ENCODE data around the gene ZDHHC9. TPM values are rescaled to one million over a fixed set of nuclear protein-coding genes. Genes with fewer than 3 reads are reported as not detected.
"Not testable (repeated sequence)": the region's sequence is repeated elsewhere in the genome, so short reads cannot be mapped to it uniquely, and the experiment has no call there.

The ZDHHC9 gene
- total RNA-seq = 41.4 to 46.0 TPM (median 45.4 TPM) in 3 replicates
- long read RNA-seq, full-length matches to known transcripts = 46 of 58 reads
- long read RNA-seq, partial matches to known transcripts = 3 of 58 reads
- long read RNA-seq, other reads (novel, unspliced or antisense) = 9 of 58 reads

DNA sequence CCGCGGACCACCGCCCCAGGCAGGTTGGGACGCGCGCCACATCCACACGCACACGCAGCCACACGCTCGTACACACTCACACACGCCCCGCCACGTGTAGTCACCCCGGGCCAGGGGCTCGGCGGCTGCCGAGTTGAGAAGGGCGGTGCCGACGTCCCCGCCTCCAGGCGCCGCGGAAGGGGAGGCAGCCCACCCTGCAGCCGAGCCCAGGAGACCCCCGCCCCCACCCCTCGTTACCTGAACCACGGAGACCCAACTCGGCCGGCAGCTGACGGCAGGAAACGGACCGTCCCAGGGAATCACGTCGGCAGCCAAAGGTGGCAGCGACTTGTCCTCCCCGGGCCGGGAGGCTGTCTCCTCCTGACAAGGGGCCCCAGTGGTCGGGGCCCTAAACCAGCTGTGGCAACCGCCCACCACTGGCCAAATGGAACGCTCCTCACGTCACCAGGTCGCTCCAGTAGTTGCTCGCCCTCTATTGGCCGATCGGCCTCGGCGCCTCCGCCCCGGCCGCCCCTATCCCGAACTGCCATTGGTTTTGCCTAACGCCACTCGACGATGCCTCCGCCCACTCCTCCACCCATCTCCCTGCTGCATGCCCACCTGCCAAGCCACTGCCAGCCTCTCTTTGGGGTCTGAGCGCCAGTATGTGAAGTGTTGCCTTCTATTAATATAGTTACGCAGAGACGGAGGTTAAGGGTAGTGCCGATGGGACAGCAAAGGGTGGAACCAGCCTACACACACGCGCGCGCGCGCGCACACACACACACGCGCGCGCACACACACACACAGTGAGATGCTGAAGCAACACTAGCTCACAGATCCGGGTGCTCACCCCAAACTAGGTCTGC is at the start of gene ZDHHC9:
Gene ZDHHC9 (minus strand): TSS at position 428 of the 848 bp plus-strand sequence. CDS start 1,941 bp downstream, outside the sequence.
- Mint-ChIP-seq H3K27ac (ENCODE audit: unreplicated experiment) (peak within 1 kb of the TSS; percentile 85), H3K4me3 (ENCODE audit: unreplicated experiment) (peak within 1 kb of the TSS; percentile 84), H3K27me3 (ENCODE audit: low read depth) (peaks cover 27% of the 10 kb centered on the region), H3K4me1 (ENCODE audit: low read depth) (peaks cover 33% of the 10 kb centered on the region), H3K9me3 (ENCODE audit: low read depth) (no peaks in the 10 kb centered on the region), H3K36me3 (ENCODE audit: low read depth) (no peaks in the 10 kb centered on the region)
- TF ChIP-seq, protein P1, sequence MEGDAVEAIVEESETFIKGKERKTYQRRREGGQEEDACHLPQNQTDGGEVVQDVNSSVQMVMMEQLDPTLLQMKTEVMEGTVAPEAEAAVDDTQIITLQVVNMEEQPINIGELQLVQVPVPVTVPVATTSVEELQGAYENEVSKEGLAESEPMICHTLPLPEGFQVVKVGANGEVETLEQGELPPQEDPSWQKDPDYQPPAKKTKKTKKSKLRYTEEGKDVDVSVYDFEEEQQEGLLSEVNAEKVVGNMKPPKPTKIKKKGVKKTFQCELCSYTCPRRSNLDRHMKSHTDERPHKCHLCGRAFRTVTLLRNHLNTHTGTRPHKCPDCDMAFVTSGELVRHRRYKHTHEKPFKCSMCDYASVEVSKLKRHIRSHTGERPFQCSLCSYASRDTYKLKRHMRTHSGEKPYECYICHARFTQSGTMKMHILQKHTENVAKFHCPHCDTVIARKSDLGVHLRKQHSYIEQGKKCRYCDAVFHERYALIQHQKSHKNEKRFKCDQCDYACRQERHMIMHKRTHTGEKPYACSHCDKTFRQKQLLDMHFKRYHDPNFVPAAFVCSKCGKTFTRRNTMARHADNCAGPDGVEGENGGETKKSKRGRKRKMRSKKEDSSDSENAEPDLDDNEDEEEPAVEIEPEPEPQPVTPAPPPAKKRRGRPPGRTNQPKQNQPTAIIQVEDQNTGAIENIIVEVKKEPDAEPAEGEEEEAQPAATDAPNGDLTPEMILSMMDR (IDR thresholded peaks at IDR 0.05) = no peak
- DNase-seq (ENCODE audit: low spot score) = peak; percentile 95

DNA sequence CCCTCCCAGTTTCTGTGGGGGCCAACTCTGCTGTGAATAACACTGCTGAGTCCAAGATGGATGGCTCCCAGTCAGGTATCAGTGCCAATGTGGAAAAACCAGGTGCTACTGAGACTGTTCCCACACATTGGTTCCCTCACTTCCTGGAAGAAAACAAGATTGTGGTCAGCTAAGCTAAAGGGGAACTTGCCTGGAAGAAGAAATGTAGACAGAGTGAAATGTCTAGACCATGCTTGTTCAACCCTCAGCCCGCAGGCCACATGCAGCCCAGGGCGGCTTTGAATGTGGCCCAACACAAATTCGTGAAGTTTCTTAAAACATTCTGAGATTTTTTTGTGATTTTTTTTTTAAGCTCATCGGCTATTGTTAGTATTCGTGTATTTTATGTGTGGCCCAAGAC is 33.7 kb upstream of the ZDHHC9 start:
- no peaks in the 10 kb centered on the region for H3K36me3 Mint-ChIP-seq (ENCODE audit: low read depth)
- H3K4me1 Mint-ChIP-seq (ENCODE audit: low read depth) = peaks cover 3% of the 10 kb centered on the region
- TF ChIP-seq, protein P1 (IDR thresholded peaks at IDR 0.05) = no peak
- H3K27ac Mint-ChIP-seq (ENCODE audit: unreplicated experiment) = no peak overlapping the region
- no peak for DNase-seq (ENCODE audit: low spot score)
- peaks cover 11% of the 10 kb centered on the region for H3K9me3 Mint-ChIP-seq (ENCODE audit: low read depth)
- peaks cover 3% of the 10 kb centered on the region for H3K27me3 Mint-ChIP-seq (ENCODE audit: low read depth)
- H3K4me3 Mint-ChIP-seq (ENCODE audit: unreplicated experiment) = no peak overlapping the region

DNA sequence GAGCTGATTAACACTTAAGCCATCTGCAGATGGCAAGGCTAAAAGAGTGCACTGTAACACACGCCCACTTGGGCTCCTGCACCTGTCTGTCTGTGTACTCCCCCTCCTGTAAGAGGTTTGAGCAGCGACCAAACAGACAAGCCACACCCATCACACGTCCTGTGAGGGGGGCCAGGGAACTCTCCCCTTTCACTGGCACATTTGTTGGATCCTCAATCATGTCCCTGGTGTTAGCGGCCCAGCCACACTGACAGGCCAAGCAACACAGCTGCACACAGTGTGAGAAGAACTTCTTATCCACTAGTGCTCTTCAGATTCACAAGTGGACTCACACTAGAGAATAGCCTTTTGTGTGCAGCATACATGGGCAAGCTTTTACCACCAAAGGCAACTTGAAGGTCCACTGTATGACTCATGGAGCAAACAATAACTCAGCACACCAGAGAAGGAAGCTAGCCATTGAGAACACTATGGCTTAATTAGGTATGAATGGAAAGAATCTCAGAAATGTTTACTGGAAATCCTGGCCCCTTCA is 33.2 kb upstream of the ZDHHC9 start:
- no peak for DNase-seq (ENCODE audit: low spot score)
- Mint-ChIP-seq H3K36me3 (ENCODE audit: low read depth) (no peaks in the 10 kb centered on the region), H3K4me3 (ENCODE audit: unreplicated experiment) (no peak overlapping the region)

DNA sequence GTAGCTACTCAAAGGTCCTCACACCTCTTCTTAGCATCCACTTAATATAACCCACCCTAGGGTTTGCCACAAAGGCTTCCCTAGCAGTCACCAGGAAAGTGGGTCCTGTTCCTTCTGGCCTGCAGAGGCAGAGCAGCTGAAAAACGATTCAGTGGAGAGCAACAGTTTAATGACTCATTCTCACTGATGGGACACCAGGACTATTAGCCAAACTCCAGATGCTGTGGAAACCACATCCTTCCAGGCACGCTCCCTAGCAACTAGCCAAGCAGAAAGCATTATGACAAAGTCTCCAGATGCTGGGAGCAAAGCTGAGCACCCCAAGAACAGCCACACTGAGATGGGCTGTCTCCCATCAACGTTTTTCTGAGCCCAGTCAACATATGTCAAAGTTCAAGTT is 32.0 kb upstream of the ZDHHC9 start:
- peaks cover 3% of the 10 kb centered on the region for H3K27me3 Mint-ChIP-seq (ENCODE audit: low read depth)
- TF ChIP-seq, protein P1 (IDR thresholded peaks at IDR 0.05) = no peak
- no peak for DNase-seq (ENCODE audit: low spot score)
- no peak overlapping the region for H3K27ac Mint-ChIP-seq (ENCODE audit: unreplicated experiment)
- H3K36me3 Mint-ChIP-seq (ENCODE audit: low read depth) = no peaks in the 10 kb centered on the region
- H3K9me3 Mint-ChIP-seq (ENCODE audit: low read depth) = peaks cover 13% of the 10 kb centered on the region
- H3K4me1 Mint-ChIP-seq (ENCODE audit: low read depth) = peaks cover 3% of the 10 kb centered on the region
- no peak overlapping the region for H3K4me3 Mint-ChIP-seq (ENCODE audit: unreplicated experiment)

More for the DNA sequence above, 33.2 kb upstream of the ZDHHC9 start:
- TF ChIP-seq, protein P1 (IDR thresholded peaks at IDR 0.05) = no peak
- Mint-ChIP-seq H3K27me3 (ENCODE audit: low read depth) (peaks cover 3% of the 10 kb centered on the region), H3K4me1 (ENCODE audit: low read depth) (peaks cover 3% of the 10 kb centered on the region), H3K9me3 (ENCODE audit: low read depth) (peaks cover 11% of the 10 kb centered on the region), H3K27ac (ENCODE audit: unreplicated experiment) (no peak overlapping the region)

DNA sequence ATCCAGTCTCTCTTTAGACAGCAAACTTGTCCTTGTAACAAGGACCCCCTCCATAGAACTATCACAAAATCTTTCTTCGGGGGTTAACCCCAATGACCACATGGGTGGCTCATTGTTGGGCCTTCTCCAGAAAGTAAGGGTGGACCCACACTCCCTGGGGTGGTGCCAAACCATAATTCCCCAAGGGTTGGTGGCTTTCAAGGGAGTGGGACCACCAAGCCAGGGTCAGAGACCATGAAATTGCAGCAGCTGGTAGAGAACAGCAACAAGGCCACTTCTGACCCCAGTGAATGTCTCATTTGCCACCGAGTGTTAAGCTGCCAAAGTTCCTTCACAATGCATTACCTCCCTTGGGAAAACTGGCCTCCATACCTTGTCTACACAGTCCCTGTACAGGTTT is 28.8 kb upstream of the ZDHHC9 start:
- TF ChIP-seq, protein P1 (IDR thresholded peaks at IDR 0.05) = no peak
- H3K4me3 Mint-ChIP-seq (ENCODE audit: unreplicated experiment) = no peak overlapping the region
- H3K27ac Mint-ChIP-seq (ENCODE audit: unreplicated experiment) = no peak overlapping the region
- peaks cover 3% of the 10 kb centered on the region for H3K4me1 Mint-ChIP-seq (ENCODE audit: low read depth)
- H3K36me3 Mint-ChIP-seq (ENCODE audit: low read depth) = no peaks in the 10 kb centered on the region
- DNase-seq (ENCODE audit: low spot score) = no peak
- H3K27me3 Mint-ChIP-seq (ENCODE audit: low read depth) = peaks cover 13% of the 10 kb centered on the region
- peaks cover 10% of the 10 kb centered on the region for H3K9me3 Mint-ChIP-seq (ENCODE audit: low read depth)

DNA sequence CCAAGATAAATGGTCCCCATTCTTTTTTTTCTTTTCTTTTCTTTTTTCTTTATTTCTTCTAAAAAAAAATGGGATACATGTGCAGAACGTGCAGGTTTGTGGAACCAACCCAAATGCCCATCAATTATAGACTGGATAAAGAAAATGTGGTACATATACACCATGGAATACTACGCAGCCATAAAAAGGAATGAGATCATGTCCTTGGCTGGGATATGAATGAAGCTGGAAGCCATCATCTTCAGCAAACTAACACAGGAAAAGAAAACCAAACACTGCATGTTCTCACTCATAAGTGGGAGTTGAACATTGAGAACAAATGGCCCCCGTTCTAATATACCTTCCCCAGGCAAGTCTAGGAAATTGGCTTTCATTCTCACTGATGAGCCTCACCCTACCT is 22.6 kb upstream of the ZDHHC9 start:
- H3K4me3 Mint-ChIP-seq (ENCODE audit: unreplicated experiment); DNase-seq (ENCODE audit: low spot score); H3K9me3 Mint-ChIP-seq (ENCODE audit: low read depth); H3K4me1 Mint-ChIP-seq (ENCODE audit: low read depth); H3K27ac Mint-ChIP-seq (ENCODE audit: unreplicated experiment); H3K36me3 Mint-ChIP-seq (ENCODE audit: low read depth): not testable (repeated sequence)
- H3K27me3 Mint-ChIP-seq (ENCODE audit: low read depth) = peaks cover 29% of the 10 kb centered on the region

DNA sequence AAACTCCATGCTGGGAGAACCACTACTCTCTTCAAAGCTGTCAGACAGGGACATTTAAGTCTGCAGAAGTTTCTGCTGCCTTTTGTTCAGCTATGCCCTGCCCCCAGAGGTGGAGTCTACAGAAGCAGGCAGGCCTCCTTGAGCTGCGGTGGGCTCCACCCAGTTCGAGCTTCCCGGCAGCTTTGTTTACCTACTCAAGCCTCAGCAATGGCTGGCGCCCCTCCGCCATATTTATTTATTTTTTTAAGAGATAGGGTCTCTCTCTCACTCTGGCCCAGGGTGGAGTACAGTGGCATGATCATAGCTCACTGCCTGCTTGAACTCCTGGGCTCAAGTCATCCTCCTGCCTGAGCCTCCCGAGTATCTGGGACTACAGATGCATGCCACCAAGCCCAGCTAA is 15.4 kb upstream of the ZDHHC9 start:
- not testable (repeated sequence) for H3K9me3 Mint-ChIP-seq (ENCODE audit: low read depth); DNase-seq (ENCODE audit: low spot score); H3K4me3 Mint-ChIP-seq (ENCODE audit: unreplicated experiment)

DNA sequence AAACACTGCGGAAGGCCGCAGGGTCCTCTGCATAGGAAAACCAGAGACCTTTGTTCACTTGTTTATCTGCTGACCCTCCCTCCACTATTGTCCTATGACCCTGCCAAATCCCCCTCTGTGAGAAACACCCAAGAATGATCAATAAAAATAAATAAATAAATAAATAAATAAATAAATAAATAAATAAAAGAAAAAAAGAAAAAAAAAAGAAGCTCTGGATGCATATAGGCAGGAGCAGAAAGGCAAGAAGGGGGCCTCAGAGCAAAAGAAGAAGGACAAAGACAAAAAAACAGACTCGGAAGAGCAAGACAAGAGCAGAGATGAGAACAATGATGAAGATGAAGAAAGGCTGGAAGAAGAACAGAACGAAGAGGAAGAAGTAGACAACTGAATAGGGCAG is 8.1 kb upstream of the ZDHHC9 start:
- not testable (repeated sequence) for H3K4me1 Mint-ChIP-seq (ENCODE audit: low read depth); DNase-seq (ENCODE audit: low spot score); H3K9me3 Mint-ChIP-seq (ENCODE audit: low read depth); H3K36me3 Mint-ChIP-seq (ENCODE audit: low read depth); H3K4me3 Mint-ChIP-seq (ENCODE audit: unreplicated experiment); H3K27ac Mint-ChIP-seq (ENCODE audit: unreplicated experiment)
- peaks cover 21% of the 10 kb centered on the region for H3K27me3 Mint-ChIP-seq (ENCODE audit: low read depth)

More for the DNA sequence above, 15.4 kb upstream of the ZDHHC9 start:
- H3K27me3 Mint-ChIP-seq (ENCODE audit: low read depth) = peaks cover 21% of the 10 kb centered on the region
- not testable (repeated sequence) for H3K36me3 Mint-ChIP-seq (ENCODE audit: low read depth); H3K4me1 Mint-ChIP-seq (ENCODE audit: low read depth); H3K27ac Mint-ChIP-seq (ENCODE audit: unreplicated experiment)

Data from chondrocyte (in vitro differentiated cells).